CD4-positive, alpha-beta T cell treated with Interleukin-6 at 100 ng/mL for 8 hours (primary cell): ENCODE data around the gene MRAP2.

ENCODE experiments used
- DNase-seq: peaks from one replicate; pipeline ENCODE4 v3.0.0-alpha.2; 2020; ENCODE audit warnings: mixed read lengths, low spot score

Gene MRAP2, protein sequence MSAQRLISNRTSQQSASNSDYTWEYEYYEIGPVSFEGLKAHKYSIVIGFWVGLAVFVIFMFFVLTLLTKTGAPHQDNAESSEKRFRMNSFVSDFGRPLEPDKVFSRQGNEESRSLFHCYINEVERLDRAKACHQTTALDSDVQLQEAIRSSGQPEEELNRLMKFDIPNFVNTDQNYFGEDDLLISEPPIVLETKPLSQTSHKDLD

DNA sequence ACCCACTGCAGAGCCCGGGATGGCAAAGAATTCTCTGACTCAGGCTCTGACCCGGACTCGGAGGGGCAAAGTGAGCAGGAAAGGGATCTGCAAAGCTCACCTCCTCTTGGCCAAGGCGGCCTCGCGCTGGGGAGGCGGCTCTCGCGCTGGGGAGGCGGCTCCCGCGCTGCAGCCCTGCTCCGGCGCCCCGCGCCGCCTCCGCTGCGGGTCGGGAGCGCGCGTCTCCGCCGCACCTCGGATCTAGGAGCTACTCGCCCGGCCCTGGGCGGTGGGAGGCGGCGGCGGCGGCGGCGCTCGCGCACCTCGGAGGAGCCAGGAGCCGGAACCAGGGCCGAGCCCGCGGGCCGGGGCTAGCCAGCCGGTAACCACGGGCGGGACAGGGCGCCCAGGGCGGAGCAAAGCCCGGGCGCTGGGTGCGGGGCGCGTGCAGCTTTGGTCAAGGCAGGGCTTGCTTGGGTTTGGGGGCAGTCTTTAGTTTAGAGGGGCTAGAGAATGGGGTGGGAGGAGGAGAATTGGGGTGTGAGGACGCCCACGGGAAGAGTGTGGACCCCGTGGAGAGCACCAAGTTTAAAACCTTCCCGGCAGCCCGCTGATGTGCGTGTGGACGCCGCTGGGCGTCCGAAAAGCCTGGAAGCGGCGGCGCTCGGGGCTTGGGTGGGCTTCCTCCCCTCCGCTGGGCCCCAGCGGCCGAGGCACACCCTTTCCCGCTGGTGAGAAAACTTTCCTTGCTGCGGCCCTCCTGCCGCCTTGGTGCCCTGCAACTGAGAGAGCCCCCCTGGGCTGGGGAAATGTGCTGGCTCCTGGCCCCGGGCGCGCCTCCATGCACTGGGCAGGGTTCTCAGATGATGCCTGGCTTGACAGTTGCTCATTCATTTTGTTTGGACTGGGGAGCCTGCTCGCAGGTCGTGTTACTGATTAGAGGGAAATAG is at the start of gene MRAP2:
Gene MRAP2 (plus strand): TSS at position 250 of the 929 bp plus-strand sequence. CDS start 21,547 bp downstream, outside the sequence.
- no peak for DNase-seq

DNA sequence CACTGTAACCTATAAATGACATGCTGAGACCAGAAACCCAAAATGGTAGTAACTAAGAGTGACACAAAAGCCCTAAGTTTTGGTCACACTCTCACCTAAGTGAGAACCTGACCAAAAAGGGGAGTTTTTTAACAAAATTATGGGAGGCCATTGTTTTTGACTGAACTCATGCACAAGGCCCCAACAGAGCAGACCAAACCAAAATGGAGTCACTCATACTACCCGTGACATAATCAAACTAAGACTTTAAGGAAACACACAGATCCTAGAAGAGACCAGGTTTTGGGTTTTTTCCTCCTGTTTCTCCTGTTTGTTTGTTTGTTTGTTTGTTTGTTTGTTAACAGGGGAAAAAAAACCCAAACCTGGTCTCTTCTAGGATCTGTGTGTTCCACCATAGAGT is 49.2 kb upstream of the MRAP2 start:
- no peak for DNase-seq

DNA sequence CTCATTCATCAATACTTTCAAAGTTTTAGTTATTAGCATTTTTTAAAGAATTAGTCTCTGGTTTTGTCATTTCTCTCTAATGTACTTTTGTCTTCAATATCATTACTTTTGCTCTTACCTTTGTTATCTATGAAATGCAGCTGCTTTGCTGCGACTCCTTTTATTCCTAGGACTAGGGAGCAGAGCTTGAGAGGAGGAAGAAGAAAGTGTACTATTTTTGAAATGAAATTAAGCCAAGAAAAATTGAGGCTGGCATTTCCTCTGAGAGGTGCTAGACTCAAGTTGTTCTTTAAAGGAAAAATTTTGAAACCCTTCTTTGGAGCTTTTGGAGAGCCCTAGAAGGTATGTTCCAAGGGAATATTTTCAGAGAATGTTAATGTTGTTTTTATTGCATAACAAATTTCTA is 48.3 kb upstream of the MRAP2 start:
- no peak for DNase-seq

DNA sequence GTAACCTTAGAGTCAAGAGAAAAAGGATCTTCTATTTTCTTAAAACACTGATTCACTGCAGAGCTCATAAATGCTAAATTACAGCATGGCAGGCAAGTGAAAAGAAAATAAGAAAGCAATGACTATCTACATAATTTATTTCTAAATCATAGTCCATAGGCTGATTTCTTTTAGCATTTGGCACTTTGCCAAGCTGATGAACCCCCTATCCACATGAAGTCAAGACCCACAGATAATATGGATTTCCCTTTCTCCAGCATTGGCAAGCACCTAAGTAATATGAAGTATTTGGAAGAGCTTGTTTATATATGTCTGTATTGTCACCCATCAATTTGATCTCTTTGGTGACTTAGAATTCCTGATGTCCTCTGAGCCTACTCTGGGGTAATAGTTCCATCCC is 47.9 kb upstream of the MRAP2 start:
- DNase-seq = no peak

DNA sequence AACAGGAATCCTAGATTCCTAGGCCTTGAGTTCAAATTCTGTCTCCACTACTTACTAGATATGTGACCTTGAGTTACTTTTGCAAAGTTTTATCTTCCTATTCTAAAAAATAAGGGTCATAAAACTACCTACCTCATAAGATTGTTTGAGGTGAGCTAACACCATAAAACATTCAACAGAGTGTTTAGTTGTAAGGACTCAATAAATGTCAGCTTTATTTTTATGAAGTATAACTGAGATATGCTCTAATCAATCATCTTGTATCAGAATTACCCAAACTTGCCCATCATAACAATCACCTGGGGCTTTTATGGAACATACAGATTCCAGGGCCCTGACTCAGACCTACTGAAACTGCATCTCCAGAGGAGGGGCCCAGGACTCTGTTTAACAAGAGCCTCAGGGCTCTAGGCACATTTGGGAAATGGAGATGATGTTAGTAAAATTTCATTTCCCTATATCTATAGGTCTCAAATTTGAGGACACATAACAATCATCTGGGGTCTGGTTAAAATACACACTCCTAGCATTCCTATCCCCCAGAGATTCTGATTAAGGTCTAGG is 35.5 kb upstream of the MRAP2 start:
- no peak for DNase-seq

DNA sequence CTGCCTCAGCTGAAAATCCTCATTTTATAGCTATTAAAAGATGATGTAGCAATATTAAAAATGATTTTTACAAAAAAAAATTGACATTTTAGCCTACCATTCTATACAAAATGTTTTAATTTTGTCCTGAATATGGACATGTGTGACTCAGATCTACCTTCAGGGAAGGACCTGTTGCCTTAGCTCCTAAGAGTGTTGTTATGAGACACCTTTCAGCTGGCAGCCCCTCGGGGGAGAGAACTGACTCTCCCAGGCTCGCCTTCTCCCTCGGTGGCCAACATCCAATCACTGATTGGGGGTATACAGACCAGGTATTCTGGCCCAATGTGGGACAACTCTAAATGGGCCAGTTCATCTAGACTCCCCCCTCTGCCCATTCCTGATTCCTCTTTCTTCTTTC is 32.5 kb upstream of the MRAP2 start:
- no peak for DNase-seq

DNA sequence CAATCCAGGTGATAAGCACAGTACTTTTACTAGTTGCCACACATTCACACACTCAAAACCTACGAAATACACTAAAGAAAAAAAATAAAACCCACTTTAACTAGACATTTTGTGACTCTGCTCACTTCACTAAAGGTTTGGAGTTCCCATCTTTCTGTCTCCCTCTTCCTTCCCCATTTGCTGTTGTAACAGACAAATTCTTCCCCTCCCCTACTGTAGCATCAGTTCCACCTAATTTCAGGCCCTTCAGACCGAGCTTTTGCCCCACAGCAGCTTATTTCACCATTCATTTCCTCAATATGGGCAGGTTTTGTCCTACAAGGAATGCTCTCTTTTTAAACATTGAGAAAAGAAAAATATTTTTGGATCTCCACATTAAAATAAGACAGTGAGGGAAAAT is 31.3 kb upstream of the MRAP2 start:
- DNase-seq = no peak

DNA sequence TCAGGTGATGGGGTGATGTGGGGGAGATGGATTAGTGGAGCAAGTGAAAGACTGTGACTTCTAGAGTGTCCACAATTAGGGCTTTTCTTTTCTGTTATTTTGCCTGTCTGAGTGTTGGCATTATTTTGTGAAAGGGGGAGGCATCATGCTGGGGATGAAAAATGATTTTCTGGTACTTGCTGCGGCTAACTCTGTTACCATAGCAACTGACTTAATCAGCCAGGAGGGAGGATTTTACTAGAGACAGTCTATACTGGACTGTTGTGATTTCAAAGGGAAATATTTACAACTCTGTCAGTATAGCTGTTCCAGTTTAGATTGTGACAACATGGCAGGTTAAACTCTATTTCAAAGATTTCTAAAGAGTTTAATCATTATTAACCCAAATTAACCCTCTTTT is 30.4 kb upstream of the MRAP2 start:
- no peak for DNase-seq

DNA sequence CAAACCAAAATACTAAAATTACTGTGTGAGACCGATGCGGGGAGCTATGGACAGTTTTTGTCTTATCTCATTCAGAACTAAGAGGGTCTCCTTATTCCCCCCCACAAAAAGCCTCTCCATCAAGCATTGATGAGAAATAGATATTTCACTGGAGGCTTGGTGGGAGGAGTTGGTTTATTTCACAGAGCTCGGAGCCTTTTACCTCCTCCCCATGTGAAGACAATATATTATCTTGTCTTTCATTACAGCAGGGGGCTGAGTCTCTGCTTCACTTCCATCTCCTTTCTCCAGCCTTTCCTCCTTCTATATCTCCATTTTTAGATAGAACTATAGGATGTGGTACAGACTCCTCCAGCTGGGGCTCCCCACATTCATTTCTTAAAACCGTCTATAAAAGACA is 29.9 kb upstream of the MRAP2 start:
- DNase-seq = no peak

DNA sequence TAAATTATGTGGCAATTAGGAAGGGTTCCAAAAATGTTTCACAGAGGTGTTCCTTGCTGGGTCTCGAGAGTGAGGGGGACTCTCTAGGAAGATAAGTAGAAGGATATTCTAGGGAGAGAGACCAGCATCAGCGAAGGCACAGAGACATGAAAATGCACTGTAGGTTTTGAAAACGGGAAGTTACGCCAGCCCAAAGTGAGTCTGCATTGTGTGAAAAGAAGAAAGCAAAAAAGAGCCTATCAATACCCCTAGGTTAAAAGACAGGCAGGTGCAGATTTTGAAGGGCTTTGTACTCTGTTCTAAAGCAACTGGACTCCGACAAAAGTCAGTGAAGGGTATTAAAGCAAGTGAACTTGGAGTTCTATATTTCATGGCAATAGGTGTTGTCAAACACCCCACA is 25.7 kb upstream of the MRAP2 start:
- no peak for DNase-seq

DNA sequence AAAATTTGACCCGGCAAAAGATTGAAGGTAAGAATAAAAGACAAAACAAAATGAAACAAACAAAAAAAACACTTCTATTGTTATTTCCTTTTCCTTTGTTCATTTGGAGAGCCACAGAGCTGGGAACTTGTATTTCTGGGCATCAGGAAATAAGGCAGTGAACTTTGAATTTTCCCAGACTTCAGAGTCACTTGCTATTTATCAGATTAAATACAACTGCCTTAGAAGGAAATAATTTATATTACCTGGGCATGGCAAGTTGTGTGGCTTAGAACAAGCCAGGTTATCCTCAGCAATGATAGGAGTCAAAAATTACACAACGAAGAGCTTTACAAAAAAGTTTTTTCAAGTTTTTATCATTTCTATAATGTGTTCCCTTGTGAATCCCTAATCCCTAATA is 20.2 kb upstream of the MRAP2 start:
- DNase-seq = no peak

DNA sequence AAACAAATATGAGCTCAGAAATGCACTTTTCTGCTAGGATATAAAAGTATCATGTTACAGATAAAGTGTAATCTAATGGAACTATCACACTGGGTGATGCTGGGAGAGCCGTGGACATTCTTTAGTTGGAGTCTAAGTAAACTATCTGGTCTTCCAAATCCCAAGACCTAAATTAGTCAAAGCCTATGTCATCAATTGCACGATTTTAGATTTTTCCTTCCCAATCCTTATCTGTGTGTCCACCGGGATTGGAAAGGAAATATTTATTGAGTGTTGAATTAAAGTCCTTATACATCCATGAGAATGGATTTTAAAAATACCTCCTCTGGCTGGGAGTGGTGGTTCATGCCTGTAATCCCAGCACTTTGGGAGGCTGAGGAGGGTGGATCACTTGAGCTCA is 19.6 kb upstream of the MRAP2 start:
- no peak for DNase-seq

DNA sequence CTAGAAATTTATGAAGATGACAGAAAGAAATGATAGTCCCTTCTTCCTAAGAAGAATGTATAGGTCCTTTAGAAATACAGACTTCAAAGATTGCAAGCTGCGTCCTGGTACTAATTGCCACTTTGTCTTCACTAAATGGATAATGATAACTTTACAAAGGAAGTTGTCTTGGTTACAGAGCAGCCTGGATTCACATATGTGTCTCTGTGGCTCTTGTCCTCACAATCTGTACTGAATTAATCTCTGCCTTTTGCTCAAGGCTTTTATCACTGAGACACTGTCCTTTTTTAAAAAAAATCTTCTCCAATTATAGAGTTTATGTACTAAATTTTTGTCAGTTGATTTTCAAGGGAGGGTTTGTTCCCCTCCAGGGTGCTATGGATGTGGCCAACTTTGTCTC is 17.5 kb upstream of the MRAP2 start:
- no peak for DNase-seq

DNA sequence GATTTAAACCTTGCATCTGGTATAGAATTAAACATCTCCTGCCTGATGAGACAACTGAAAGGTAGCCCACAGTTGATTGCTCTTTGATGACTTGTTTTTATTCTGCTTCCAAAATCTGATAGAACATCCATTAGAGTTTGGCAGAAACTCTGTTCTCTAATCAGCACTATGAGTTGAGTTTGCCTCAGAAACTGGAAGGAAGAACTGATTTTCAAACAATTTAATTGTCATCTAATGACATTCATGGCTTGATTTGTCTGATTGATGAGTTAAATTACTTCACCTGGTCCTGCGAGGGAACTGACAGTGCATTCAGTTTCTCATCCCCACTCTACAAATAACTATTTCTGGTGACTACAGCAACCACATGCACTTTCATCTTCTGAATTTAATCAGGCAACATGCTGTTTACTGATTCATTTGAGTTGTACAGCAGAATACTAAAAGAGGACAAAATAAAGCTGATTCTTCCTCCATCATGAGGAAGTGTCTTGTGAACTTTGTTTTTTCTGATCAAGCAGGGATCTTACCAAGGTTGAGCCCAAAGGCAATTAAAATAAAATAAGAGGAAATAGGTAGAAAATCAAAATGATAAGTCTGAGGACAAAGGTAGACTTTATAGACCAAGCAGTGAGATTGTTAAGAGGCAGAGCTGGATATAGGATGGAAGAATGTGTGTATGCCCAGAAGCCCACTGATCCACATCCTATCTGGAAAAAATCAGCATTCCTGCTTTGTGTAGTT is 15.7 kb upstream of the MRAP2 start:
- no peak for DNase-seq

DNA sequence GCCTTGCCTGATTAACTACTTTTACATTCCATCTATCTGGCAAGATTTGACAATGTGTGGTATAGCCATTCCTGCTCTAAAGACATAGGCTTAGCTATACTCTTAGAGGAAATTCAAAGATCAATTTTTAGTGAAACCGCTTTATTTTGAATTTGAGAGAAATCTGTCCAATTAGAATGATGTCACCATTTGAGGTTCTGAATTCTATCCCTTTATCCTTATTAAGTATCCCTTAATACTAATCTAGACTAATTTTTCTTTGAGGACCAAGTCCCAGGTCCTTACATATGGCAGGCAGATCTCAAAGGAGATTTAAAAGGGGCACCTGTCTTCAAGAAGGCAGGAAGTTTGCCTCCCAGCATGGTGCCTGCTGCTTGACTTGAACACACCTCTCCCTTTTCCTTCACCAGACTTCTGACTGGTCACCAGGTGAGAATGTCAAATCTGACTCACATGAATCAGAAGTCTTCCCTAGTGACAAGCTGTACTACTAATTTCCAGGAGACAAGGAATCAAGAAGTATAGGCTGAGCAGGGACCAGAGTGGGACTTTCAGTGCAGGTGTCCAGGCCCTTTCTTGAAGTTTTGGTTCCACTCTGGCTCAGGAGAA is 15.0 kb upstream of the MRAP2 start:
- DNase-seq = no peak

DNA sequence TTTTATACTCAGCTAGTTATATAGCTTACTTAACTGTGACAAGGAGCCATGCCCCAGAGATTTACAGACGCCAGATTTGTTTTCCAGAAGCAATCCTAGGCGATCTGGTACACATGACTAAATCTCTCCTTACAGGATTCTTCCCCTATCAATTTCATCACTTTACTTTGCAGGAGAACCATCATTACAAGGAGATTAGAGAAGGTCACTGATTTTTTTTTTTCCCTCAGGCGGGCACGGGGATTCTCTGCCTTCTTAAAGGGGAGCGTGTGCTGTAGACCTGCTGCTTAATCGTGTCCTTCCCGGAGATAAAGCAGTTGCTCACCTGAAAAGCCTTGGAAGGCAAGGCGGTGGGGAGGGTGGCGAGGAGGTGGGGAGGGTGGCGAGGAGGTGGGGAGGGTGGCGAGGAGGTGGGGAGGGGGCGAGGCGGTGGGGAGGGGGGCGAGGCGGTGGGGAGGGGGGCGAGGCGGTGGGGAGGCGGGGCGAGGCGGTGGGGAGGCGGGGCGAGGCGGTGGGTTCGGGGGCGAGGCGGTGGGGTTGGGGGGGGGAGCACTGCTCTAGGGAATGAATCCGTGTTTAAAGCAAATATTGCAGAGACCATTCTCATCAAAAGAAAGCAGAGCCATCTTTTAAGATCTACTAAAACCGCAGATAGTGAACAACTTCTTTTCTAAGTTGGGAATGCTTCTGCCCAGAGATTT is 14.3 kb upstream of the MRAP2 start:
- DNase-seq = no peak

DNA sequence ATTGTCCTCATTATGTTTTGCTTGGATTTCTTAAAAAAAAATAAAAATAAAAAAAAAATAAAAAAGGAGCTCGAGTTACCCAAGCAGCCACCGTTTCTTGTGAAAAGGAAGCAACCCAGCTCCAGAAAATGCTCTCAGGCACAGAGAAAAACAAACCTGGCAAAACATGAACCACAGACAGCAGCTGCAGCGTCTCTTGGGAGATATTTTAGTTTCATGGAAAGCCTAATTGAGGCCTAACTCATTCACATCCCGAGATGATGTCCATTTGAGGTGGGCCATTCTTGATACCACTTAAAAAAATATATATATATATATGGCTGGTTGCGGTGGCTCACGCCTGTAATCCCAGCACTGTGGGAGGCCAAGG is 13.7 kb upstream of the MRAP2 start:
- DNase-seq = no peak

DNA sequence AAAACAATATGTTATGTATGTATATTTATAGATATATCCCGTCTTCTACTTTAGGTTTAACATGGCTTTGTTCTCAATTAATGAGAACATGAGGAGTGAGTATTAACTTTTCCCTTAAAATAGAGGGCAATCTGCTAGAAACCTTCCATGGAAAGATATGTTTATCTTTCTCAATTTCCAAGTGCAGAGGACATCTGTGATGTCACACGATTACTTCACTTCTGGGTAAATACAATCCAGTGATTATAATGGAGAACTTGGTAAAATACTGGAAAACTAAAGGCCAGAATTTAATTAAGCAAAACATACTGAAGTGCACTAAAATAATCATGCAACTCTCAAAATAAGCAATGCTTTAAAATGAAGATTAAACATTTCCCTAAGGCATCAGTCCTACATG is 11.9 kb upstream of the MRAP2 start:
- no peak for DNase-seq

DNA sequence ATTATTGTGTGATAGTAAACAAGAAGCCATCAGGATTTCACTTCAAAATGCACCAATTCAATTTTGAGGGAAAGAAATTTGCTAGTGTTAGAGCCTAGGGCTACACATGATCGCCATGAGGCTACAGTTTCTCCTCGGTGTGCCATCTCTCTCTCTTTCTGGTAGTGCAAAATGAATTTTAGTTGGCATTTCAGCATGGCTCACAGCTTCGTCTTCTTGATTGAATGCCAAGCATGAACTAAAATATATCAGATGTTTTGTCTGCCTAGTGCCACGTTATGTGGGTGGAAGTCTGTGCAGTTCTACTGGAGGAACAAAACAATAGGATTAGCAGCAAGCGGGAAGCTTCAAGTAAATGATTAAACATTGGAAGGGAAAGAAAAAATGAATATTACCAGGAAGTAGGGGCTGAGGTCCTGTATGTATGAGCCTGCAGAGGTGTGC is 6.8 kb upstream of the MRAP2 start:
- DNase-seq = no peak

DNA sequence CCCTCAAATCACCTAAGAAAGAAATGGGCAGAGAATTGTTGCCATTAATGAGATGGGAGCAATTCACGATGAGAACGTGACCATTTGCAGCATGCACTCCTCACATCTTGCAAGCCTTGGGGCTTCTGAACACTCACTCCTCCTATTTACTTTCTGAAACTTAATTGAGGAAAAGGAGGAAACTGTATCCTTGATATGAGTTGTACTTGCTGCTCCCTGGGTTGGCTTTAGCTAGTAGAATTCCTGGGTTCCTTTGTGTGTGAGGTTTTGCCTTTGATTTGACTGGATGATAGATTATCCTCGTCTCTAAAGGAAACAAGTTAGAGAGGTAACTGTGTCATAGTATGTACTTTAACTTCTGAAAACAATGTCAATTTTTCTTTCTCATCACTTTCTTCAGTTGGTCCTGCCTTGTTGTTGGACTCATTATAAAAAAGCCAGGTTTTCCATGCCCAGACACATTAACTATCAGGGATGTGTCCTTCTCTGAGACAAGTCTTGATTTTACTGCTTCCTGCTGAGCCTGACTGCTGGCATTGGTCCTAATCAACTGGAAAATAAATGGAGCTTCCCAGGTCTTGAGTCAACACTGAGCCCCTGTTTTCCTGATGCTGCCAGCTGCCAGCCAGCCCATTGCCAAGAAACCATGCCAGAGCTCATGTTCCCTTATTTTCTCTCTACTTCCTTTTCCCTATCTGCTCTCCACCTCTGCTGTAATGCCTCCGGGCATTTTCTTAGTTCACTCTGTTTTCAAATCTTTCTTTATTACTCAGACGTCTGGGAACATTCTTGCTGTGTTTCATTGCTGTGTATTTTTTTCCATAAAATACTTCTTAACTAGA is 6.0 kb upstream of the MRAP2 start:
- DNase-seq = no peak

DNA sequence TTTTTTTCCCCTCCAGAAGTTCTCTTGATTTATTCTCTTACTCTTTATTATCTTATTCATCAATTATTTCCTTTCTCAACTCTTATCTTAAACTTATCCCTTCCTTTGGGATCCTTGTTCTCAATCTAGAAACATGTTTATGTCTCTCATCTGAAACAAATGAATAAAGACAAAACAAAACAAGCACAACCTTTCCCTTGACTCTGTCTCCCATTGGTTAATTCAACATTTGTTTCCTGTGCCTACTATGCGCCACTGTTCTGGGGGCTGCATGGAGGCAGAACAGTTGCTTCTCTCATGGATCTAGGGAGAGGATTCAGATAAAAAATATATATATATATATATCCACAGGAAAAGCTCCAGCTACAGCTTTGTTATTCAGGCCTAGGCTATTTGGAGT is 5.2 kb upstream of the MRAP2 start:
- DNase-seq = no peak
